EL (cell line): Measurements from ENCODE around the gene PLEKHM3.
"Not testable (repeated sequence)": the region's sequence is repeated elsewhere in the genome, so short reads cannot be mapped to it uniquely, and the experiment has no call there.

ENCODE experiments used
- DNase-seq: peaks from one replicate; pipeline ENCODE4 v3.0.0-alpha.2; 2016

The PLEKHM3 gene

DNA sequence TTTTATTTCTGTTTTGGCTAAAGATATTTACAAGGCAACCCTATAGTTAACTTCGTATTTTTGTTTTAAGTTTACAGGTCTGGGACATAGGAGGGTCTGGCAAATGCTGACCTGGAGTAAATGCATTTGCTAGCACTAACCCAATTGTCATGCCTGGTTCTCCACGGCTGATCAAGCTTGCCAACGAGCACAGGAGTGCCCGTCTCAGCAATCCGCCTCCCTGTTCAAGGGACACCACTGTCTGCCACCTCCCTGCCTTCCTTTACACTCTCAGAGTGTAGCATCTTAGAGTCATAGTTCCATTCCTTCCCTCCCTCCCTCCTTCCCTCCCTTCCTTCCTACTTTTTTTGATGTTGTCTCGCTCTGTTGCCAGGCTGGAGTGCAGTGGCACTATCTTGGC is 104.6 kb downstream of the PLEKHM3 start:
- DNase-seq: no peak

DNA sequence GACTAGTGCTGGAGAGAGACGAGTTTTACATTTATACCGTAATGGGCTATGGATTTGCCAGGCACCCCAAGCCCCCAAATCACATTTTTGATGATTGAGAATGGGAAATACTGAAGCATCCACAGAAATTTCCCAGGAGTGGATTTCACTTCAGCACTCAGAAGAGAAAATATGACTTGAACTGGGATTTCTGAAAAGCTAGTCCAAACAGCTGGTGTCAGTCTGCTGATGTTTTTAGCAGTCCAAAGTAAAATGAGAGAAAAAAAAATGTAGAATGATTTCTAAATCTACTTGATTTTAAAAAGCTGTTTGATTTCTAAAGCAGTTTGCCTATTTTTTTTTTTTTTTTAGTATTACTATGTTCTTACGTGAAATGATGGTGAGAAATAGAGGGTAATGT is 105.0 kb downstream of the PLEKHM3 start:
- DNase-seq: no peak

DNA sequence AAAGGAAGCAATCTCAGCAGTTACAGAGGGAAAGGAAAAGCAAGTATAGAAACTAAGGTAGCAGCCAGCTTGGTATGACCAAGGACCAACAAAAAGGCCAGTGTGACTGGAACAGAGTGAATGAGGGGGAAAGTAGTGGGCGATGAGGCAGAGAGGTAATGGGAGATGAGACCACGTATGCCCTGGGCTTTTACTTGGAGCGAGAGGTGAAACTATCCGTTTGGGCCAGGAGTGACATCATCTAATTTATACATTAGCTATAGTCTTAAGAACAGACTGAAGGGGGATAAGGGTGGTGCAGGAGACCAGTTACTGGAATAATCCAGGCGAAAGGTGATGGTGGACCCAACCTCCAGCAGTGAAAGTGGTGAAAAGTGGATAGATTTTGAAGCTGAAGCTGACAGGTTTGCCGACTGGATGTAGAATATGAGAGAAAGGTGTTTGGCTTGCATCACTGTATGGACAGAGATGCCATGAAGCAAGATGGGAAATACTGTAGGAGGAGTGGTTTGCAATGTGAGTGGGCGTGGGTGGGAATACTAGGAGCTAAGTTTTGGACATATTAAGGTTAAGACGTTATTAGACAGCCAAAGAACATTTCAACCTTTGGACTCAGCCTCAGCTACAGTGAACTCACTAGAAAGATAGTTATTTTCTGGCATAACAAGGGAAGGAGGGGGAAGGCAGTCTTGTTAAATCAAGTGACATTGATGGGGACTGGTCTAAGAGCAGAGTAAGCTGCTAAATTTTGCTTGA is 106.0 kb downstream of the PLEKHM3 start:
- no peak for DNase-seq

- no peak for DNase-seq
Measured at GRCh38 chr2:207914716-207915115, 110.6 kb downstream of the PLEKHM3 start.

DNA sequence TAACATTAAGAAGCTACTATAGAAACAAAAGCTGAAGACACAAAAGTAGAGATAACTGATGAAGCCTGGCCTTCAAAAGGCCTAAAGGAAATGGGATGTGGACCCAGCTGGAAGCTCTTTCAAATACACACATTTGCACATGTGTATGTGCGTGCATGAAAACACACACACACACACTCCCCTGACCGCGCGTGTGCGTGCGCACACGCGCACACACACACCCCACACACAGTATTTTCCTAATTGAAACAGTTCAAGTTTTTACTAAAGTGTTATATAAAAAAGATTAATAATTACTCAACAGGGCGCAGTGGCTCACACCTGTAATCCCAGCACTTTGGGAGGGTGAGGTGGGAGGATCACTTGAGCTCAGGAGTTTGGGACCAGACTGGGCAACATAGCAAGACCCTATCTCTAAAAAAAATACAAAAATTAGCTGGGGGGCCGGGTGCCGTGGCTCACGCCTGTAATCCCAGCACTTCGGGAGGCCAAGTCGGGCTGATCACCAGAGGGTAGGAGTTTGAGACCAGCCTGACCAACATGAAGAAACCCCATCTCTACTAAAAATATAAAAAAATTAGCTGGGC is 111.5 kb downstream of the PLEKHM3 start:
- no peak for DNase-seq

- DNase-seq: no peak
Measured at GRCh38 chr2:207911856-207912255, 113.5 kb downstream of the PLEKHM3 start.

DNA sequence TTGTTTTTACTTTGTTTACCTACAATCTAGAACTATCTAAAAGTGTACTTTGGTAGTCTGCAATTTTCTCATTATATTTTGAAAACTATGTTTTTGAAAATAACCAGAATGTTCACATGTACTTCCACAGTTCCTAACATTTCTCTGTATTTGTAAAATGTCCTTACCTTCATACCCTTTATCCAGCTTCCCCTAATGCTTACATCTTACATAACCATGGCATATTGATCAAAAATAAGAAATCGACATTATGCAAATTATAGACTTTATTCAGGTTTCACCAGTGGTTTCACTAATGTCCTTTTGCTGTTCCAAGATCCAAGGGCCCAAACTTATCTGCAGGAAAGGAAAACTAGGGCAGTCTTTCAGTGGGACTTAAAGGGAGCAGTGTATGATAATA is 114.1 kb downstream of the PLEKHM3 start:
- no peak for DNase-seq

- not testable (repeated sequence) for DNase-seq
Measured at GRCh38 chr2:207906495-207906894, 118.8 kb downstream of the PLEKHM3 start.

DNA sequence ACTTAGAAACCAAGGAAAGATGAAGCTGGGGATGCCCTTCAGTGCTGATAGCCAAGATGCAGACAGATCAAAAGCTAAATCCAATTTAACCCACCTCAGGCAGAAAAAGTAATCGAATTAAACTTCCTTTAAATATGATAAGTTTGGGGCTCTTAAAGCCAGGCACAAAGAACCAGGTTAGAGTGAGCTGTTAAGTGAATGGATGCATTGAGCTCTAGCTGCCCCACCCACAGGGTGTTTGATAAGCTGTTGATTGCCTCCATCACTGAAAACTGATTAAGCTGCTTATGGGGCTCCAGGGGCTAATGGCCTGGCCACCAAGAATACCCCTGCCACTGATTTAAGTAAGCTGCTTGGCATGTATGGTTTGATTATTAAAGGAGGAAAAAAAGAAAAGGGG is 119.8 kb downstream of the PLEKHM3 start:
- DNase-seq: no peak

DNA sequence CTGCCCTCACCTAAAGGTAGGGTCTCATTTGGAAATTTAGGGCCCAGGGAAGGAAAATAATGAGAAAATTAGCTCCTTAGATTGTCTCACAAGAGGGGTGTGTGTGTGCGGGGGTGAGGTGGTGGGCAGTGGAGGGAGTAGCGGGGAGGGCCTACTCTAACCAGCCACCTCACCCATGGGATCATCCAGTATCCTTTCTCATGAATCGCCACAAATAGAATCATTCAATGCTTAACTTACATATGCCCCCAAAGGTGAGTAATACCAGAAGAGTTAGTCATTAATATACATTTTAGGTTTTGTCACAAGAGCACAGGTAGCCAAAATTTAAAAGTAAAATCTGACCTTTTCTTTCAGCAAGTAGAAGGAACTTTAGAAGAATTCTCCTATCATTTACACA is 122.1 kb downstream of the PLEKHM3 start:
- no peak for DNase-seq

DNA sequence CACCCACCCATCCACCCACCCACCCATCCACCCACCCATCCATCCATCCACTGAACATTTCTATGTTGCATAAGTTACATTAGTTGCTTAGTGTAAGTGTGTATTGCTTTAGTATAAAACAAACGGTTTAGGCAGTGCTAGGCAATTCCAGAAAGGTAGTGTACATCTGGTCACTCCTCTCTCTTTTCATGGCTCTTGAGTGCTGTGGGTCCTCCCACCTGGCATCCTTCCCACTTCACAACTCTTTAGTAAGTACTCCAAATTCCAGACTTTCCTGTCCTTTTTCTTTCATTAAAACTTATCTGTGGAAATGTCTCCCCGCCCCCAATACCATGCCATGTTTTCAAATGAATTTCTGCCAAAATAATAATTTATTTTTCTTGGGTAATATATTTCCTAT is 122.5 kb downstream of the PLEKHM3 start:
- no peak for DNase-seq

DNA sequence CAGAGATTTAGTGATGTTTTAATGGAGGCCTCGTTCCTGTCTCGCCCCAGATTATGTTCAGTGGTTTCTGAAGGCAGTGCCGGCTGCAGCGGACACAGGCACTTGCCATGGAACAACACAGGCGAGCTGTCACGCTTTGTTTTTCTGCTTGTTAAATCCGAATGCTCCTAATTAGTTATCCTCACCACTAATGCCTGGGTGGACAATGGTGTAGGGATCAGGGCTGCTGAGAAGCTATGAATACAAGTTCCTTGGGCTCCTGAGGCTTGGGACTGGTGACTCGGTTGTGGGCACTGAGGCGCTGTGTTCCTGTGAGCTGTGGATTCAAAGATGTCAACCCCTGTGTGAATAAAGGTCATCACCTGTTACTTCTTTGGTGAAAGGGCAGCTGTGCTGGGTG is 123.5 kb downstream of the PLEKHM3 start:
- DNase-seq: no peak

DNA sequence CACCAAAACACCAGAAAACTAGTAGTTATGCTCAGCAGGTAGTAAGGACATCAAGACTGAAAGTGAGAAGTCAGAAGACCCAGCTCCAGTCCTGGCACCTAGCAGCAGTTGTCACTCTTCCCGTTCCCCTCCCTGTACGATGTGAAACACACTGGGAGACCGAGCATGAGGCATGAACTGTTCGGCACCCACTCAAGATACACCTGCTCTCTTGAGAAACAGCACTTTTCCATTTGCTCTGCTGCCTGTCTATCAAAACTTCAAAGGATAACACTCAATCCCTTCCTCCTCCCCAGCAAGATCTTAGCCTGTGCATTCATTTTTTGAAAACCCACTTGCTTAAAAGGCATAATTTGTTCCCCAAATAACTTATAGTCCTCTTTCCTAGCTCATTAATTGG is 123.9 kb downstream of the PLEKHM3 start:
- DNase-seq: no peak

GRCh38 chr2:207898354-207898695 is 127.0 kb downstream of the PLEKHM3 start:
- no peak for DNase-seq

DNA sequence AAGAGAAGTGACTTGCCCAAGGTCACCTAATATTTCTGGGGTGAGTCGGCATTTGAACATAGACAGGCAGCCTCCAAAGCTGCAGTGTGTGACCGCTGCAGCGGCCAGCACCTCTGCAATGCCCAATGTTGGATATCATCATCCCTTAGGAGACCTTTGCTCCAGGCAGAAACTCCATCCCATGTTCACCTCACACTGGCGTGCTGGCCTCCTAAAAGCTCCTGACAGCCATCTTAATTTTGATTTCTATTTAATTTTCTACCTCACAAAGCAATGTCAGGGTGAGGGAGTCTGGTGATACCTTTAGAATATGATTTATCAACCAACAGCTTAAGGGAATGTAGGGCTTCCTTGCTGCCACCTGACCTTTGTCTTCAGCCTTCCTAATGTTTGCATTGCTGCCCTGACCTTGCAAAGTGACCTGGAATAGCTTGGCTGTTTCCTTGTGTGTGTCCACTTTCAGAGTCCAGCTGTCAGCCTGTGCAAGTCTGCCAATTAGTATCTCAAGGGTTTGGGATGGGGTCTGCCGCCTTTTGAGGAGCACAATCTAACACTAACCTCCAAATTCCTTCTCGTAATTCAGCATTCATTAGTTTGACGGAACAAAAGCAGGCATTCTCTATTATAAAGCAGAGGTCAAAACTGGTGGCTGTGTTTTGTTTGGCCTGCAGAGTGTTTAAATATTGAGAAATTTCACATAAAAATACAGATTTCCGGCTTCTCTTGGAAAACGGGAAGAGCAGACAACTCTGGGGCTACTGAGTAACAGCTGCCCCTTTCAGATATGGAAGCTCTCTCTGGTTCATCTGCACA is 127.6 kb downstream of the PLEKHM3 start:
- no peak for DNase-seq

DNA sequence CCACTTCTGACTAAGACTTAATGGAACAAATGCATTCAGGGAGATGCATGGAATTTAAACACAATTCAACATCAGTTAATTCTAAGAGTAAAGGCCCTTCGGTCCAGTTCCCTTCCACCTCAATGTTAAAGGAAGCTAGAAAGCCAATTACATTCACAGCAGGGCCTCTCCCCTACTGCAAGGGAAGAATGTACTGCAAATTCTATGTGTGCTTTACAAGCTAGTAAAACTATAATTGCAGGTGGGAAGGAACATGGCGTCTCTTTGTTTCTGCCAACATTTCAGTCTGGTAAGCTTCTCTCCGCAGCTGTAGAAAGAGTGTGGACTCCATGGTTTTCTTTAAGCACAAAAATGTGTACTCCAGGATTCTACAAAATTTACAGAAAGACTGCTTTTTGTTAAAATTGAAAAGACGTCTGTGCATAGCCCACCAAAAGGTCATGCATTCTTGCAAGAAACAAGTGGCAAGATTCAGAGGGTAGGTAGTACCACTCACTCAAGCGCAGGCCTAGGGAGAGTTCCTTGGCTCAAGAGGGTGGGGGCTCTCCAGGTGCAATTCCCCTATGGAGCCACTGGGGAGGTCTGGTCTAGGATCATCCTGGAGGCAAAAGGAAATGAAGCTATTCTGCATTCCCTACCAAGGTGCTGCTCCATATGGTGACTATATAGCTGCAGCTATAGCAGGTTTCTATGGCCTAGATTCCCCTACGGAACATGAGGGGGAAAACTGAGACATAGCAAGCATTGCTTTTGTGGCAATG is 128.6 kb downstream of the PLEKHM3 start:
- no peak for DNase-seq

- DNase-seq: no peak
Measured at GRCh38 chr2:207895274-207895860, 130.0 kb downstream of the PLEKHM3 start.

GRCh38 chr2:207892716-207893402 is 132.5 kb downstream of the PLEKHM3 start:
- DNase-seq: no peak

DNA sequence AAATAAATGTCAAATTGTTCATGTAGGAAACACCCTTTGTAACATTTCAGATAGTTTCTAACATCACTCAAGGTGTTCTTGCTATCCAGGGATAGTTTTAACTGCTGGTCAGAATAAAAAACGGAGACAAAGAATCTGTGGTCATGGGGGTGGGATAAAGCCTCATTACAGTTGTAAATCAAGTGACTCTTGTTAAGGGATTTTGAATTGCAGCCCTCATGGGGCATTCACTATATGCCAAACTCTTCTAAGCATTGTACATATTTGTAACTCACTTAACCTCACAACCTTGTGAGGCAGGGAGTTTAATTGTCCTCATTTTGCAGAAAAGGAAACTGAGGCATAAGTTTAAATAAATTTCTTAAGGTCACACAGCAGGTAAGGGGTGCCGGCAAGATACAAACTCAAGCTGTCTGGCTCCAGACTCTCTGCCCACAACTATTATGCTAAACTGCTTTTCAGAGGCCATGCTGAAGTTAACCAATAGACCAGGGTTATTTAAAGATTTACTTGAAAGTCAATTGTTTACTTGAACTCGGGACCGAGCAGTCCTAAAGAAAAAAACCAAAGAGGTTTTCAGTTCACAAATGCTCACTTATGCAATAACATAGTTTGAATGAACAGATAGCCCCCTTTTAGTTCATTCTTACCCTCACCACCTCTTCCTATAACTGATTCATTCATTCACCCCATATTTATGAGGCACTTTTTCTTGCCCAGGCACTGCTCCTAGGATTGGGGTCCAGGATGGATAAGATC is 134.1 kb downstream of the PLEKHM3 start:
- DNase-seq: no peak

GRCh38 chr2:207887500-207887899 is 137.8 kb downstream of the PLEKHM3 start:
- DNase-seq: no peak

GRCh38 chr2:207885010-207885409 is 140.3 kb downstream of the PLEKHM3 start:
- no peak for DNase-seq

- no peak for DNase-seq
Measured at GRCh38 chr2:207884127-207884526, 141.2 kb downstream of the PLEKHM3 start.
